ENCODE results near the gene DHFR2. TPM values are rescaled to one million over a fixed set of nuclear protein-coding genes. Genes with fewer than 3 reads are reported as not detected.
"Not testable (repeated sequence)": the region's sequence is repeated elsewhere in the genome, so short reads cannot be mapped to it uniquely, and the experiment has no call there.

DHFR2 gene
- total RNA-seq, 2 donors from 2014 or later, result 3.2 to 3.6 TPM

DNA sequence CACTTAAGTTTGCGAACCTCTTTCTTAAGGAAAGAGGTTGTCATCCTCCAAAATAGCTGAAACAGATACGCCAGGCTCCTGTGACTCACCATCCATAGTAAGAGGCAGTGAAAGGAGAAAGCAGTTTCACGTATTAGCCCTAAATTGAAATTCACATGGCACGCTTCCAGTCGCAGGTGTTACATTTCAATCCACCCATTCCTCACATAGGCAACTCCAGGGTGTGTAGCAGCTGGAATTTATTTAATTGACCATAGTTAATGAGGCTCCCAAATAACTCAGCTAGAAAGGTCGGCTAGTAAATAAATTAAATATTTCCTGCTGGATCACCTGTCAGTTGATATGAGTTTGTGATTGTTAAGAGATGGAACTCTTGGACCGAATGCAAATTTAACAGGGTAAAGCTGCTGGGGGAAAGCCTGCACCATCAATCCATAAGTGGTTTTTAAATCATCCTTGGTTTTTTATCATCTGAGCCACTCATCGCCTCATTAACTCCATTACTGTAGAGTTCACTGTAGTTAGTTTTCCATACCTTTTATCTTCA is 19.7 kb upstream of the DHFR2 start:
- Histone ChIP-seq H3K4me3 (no peak overlapping the region), H3K4me1 (no peaks in the 10 kb centered on the region), H3K9me3 (no peaks in the 10 kb centered on the region), H3K27me3 (no peaks in the 10 kb centered on the region), H3K36me3 (peaks cover 5% of the 10 kb centered on the region), H3K27ac (no peak overlapping the region)
- TF ChIP-seq, protein P1, sequence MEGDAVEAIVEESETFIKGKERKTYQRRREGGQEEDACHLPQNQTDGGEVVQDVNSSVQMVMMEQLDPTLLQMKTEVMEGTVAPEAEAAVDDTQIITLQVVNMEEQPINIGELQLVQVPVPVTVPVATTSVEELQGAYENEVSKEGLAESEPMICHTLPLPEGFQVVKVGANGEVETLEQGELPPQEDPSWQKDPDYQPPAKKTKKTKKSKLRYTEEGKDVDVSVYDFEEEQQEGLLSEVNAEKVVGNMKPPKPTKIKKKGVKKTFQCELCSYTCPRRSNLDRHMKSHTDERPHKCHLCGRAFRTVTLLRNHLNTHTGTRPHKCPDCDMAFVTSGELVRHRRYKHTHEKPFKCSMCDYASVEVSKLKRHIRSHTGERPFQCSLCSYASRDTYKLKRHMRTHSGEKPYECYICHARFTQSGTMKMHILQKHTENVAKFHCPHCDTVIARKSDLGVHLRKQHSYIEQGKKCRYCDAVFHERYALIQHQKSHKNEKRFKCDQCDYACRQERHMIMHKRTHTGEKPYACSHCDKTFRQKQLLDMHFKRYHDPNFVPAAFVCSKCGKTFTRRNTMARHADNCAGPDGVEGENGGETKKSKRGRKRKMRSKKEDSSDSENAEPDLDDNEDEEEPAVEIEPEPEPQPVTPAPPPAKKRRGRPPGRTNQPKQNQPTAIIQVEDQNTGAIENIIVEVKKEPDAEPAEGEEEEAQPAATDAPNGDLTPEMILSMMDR (IDR thresholded peaks at IDR 0.05), result no peak
- no peak for DNase-seq (ENCODE audit: low spot score)

DNA sequence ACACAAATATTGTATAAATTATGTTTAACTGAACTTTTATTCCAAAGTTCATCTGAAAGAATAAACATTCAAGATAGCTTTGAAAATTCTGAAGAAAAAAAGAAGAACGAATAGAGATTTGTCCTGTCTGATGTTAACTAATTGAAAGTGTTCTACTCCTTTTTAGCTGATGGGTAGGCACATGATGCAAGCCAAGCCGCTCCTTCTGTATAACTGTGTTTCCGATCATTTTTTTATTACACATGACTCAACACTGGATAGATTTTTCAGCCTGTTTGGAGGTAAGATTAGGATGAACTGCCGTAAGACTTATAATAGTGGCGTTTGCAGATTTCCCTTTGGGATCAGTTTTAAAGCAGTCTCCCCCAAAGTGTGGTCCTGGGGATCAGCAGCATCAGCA is 19.2 kb upstream of the DHFR2 start:
- Histone ChIP-seq H3K27ac (no peak overlapping the region), H3K27me3 (no peaks in the 10 kb centered on the region), H3K36me3 (peaks cover 5% of the 10 kb centered on the region), H3K4me3 (no peak overlapping the region), H3K4me1 (no peaks in the 10 kb centered on the region), H3K9me3 (no peaks in the 10 kb centered on the region)
- DNase-seq (ENCODE audit: low spot score), result no peak
- TF ChIP-seq, protein P1 (IDR thresholded peaks at IDR 0.05), result no peak

DNA sequence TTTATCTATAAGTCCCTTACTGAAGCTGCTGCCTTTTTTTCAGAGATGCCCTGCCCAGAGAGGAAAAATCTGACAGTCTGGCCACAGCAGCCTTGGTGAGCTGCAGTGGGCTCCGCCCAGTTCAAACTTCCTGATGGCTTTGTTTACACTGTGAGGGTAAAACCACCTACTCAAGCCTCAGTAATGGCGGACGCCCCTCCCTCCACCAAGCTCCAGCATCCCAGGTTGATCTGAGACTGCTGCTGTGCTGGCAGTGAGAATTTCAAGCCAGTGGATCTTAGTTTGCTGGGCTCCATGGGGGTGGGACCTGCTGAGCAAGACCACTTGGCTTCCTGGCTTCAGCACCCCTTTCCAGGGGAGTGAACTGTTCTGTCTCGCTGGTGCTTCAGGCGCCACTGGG is 17.8 kb upstream of the DHFR2 start:
- not testable (repeated sequence) for H3K4me1 ChIP-seq; DNase-seq (ENCODE audit: low spot score); H3K4me3 ChIP-seq; H3K27me3 ChIP-seq; H3K27ac ChIP-seq; H3K36me3 ChIP-seq; H3K9me3 ChIP-seq

DNA sequence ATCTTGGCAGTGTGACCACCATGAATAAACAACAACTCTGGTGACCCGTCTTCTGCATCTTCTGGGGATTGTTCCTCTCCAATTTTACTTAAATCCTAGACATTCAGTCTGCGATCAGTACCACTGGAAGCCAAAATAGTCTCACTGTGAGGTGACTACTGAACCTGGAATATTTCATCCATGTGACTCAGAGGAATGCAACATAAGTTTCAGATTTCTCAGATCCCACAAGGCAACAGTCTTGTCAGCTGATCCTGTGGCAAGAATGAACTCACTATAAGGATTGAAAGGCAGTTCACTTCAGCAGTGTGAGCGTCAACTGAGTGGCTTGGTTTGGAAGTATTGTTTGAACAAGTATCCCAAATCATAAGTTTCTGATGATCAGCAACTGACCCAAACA is 13.3 kb upstream of the DHFR2 start:
- H3K9me3 ChIP-seq, result no peaks in the 10 kb centered on the region
- H3K36me3 ChIP-seq, result peaks cover 6% of the 10 kb centered on the region
- DNase-seq (ENCODE audit: low spot score), result no peak
- no peaks in the 10 kb centered on the region for H3K4me1 ChIP-seq
- no peak overlapping the region for H3K4me3 ChIP-seq
- TF ChIP-seq, protein P1 (IDR thresholded peaks at IDR 0.05), result no peak
- H3K27me3 ChIP-seq, result no peaks in the 10 kb centered on the region
- no peak overlapping the region for H3K27ac ChIP-seq

DNA sequence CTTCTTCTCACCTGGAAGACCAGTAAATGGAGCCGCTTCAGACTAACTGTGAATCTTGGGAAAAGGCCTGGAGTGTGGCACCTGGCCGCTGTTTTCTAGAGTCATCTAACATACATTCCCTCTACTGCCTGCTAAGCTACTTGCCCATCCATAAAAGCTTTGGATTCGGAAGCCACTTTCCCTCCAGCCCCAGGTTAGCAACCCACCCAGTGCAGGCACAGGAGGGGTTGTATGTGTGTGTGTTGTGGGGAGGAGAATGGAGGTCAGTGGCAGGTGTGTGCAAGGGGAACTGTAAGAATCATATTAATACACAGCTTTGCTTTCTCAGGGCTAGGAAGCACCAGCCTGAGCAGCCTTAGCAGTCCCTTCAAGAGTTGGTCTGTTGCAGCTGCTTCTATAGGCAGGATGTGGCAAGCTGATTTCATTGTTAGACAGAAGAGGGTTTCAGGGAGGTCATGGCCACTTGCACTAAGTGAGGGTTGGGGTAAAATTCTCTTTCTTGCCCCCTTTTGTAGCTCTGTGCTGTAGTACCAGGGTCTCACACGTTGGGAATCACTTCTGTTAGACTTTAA is 9.1 kb upstream of the DHFR2 start:
- Histone ChIP-seq H3K27ac (no peak overlapping the region), H3K4me1 (peaks cover 0 to 4% of the 10 kb centered on the region in 2 donors), H3K36me3 (peaks cover 11% of the 10 kb centered on the region), H3K27me3 (no peaks in the 10 kb centered on the region), H3K4me3 (no peak overlapping the region), H3K9me3 (no peaks in the 10 kb centered on the region)
- no peak for DNase-seq (ENCODE audit: low spot score)
- TF ChIP-seq, protein P1 (IDR thresholded peaks at IDR 0.05), result no peak

DNA sequence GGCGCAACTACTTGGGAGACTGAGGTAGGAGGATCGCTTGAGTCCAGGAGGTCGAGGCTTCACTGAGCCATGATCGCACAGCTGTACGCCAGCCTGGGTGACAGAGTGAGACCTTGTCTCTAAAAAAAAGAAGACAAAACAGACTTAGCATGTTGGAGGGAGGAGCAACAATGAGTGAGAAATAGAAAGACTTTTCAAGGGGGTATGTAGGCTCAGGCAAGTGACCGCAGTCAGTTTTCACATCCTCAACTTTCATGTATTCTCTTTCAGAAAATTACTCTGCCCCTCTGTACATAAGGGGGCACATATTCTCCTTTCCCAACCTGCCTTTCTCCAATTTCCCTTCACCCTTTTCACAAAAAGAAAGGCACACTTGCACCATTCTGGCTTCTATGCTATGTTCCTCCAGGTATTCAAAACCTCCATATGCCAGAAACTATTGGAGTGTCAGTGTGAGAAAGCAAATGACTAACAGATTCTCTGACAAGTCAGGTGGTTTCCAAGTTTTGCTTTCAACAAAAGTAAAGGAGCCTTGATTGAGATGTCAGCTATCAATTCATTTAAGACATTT is 7.7 kb upstream of the DHFR2 start:
- Histone ChIP-seq H3K4me3 (no peak overlapping the region), H3K27me3 (no peaks in the 10 kb centered on the region), H3K4me1 (peaks cover 0 to 4% of the 10 kb centered on the region in 2 donors), H3K9me3 (no peaks in the 10 kb centered on the region), H3K27ac (no peak overlapping the region), H3K36me3 (peaks cover 11% of the 10 kb centered on the region)
- TF ChIP-seq, protein P1 (IDR thresholded peaks at IDR 0.05), result no peak
- no peak for DNase-seq (ENCODE audit: low spot score)
